ENCODE measurements around the gene GYPB.
"Not testable (repeated sequence)": the region's sequence is repeated elsewhere in the genome, so short reads cannot be mapped to it uniquely, and the experiment has no call there.

The GYPB gene

DNA sequence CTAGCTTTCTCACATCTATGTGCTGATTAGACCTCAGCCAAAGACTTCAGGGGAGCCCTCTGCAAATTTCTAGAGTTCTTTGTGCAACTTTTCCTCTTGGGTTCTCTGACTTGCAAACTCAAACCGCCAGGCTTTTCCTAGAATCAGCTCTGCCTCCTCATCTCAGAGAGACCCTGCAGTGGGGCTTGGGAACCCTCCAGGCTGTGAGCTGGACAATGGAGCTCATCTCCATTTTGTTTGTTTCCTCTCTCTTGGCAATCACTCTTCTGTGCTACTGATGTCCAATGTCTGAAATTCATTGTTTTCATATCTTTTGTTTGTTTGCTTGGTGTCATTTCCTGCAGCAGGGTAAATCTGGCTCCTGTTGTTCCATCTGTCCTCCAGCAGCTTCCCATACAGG is 33.0 kb downstream of the GYPB start:
- no peak for DNase-seq (ENCODE audit: insufficient read length, low spot score)
- FAIRE-seq, result no peak
- TF ChIP-seq POLR2A (IDR thresholded peaks at IDR 0.05; ENCODE audit: low read depth, low read length), result no peak
- no peak for TF ChIP-seq TAF1 (IDR thresholded peaks at IDR 0.05; ENCODE audit: low read depth, low read length)
- no peak for TF ChIP-seq POU2F2 (IDR thresholded peaks at IDR 0.05; ENCODE audit: low read depth, low read length)

DNA sequence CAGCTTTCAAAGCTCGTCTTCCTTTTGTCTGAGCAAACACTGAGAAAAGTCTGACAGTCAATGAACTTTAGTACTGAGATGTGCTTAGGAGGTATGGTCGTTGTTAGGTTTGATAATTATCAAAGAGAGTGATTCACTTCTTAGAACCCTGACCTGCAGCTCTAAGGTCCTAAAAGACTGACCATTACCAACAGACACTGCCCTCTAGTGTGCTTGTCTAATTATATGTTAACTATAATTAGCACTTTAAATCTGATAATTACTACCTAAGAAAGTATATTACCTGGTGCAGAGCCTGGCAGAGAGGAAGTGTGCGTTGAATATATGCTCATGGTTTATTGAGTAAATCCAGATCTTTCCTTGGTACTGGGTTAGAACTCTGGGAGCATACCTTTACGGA is 38.4 kb downstream of the GYPB start:
- DNase-seq (ENCODE audit: insufficient read length, low spot score); FAIRE-seq: not testable (repeated sequence)

DNA sequence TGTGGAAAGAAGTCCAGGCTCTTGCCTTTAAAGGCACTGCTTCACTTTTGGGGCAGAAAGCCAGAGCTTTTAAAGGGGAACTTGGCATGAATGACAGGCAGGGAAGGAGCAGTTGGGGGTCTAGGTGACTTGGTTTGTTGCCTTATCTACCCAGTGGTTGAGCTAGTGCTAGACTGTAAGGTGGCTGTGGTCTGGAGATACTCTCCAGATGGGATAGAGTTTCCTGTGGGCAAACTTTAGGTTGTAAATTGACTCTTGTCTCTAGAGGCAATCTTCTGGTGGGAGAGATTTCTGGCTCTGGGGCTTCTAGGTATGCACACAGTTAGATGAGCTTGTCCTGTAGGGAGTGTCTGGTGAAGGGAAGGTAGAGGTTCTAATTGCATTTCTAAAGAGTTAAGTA is 43.7 kb downstream of the GYPB start:
- not testable (repeated sequence) for FAIRE-seq; DNase-seq (ENCODE audit: insufficient read length, low spot score)

DNA sequence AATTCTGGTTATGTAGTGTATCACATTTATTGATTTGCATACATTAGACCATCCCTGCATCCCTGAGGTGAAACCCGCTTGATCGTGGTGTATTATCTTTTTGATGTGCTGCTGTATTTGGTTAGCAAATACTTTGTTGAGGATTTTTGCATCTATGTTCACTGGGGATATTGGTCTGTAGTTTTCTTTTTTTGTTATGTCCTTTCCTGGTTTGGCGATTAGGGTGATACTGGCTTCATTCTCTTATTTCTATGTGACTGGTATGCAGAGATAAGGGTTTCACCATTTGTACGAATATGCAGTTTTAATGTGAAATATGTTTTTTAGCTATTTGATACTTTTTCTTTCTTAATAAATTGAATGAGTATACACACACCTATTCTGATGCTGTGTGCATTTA is 45.2 kb downstream of the GYPB start:
- not testable (repeated sequence) for FAIRE-seq; DNase-seq (ENCODE audit: insufficient read length, low spot score)

DNA sequence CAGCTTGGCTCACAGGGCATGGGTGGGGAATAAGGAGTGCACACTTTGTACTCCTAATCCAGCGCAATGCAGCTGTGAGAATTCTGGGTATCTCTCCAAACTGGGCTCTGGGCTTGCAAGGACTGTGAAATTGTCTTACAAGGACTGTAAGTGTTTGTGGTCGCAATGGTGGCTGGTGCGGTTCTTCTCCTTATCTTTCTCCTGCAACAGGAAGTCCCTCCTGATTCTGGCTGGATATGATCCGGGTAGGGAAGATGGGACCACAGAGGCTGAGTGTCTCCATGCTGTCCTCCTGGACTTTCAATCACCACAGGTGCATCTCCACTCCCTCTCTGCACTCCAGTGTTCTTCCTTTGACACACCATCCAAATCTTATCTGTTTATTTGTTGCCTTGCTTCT is 58.1 kb downstream of the GYPB start:
- FAIRE-seq (no peak), DNase-seq (ENCODE audit: insufficient read length, low spot score) (no peak)
- no peak for TF ChIP-seq SPI1 (IDR thresholded peaks at IDR 0.05; ENCODE audit: low read depth, low read length)
- no peak for TF ChIP-seq POU2F2 (IDR thresholded peaks at IDR 0.05; ENCODE audit: low read depth, low read length)
- no peak for TF ChIP-seq PAX5 (IDR thresholded peaks at IDR 0.05; ENCODE audit: insufficient read depth, low read length, severe bottlenecking)
- no peak for TF ChIP-seq TAF1 (IDR thresholded peaks at IDR 0.05; ENCODE audit: low read depth, low read length)
- no peak for TF ChIP-seq POLR2AphosphoS5 (IDR thresholded peaks at IDR 0.05; ENCODE audit: low read depth, low read length)
- TF ChIP-seq POLR2A (IDR thresholded peaks at IDR 0.05; ENCODE audit: low read depth, low read length), result no peak

DNA sequence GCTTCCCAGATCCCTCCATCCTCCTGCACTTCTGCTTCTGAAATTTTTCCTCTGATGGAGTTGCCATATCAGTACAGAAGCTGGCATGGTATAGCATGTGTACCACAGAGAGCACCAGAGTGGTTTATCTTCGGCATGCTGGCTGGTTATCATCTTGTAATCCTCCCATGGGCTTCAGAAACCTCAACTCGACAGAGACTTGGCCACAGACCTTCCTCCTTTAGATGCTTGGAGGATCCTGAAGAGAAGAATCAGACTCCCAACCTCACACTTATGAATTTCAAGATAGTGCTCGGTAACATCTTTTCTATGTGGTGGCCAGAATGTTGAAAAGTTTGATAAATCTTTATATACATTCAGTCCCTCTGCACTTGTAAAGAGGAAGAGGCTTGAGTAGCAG is 63.9 kb downstream of the GYPB start:
- DNase-seq (ENCODE audit: insufficient read length, low spot score); FAIRE-seq: not testable (repeated sequence)

DNA sequence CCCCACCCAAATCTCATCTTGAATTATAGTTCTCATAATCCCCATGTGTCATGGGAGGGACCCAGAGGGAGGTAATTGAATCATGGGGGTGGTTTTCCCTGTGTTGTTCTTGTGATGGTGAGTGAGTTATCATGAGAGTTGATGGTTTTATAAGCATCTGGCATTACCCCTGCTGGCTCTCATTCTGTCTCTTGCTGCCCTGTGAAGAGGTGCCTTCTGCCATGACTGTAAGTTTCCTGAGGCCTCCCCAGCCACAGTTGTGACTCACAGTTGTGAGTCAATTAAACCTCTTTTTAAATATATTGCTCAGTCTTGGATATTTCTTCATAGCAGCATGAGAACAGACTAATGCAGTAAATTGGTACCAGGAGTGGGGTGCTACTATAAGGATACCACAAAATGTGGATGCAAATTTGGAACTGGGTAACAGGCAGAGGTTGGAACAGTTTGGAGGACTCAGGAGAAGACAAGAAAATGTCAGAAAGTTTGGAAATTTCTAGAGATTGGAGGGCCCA is 67.7 kb downstream of the GYPB start:
- not testable (repeated sequence) for FAIRE-seq; DNase-seq (ENCODE audit: insufficient read length, low spot score)

DNA sequence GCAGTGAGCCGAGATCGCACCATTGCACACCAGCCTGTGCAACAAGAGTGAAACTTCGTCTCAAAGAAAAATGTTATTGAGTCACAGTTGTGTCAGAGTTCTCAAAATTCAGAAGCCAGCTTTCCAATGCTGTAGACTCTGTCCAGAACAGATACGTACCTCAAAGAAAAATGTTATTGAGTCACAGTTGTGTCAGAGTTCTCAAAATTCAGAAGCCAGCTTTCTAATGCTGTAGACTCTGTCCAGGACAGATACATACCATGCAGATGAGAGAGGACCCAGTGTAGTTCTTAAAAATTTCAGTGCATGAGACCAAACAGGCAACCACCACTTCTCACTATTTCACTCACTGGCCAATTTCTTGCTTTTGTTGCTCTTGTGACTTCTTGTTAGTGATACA is 68.2 kb downstream of the GYPB start:
- FAIRE-seq; DNase-seq (ENCODE audit: insufficient read length, low spot score): not testable (repeated sequence)

DNA sequence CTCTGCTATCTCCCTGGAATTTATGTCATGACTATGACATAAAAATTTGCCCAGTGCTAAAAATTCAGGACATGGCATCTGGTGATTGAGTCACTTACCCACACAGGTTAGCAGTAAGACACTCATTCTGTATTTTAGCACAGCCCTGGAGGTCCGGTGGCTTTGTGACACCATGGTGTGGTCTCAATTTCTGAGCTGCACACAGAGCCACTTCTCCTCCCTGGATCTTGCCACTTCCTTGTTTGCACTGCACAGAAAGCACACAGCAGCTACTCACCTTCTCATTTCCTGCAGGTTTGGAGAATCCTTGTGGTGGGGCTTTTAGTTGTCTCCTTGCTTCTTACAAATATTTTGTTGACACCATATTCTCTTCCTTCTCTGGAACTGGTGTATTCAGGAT is 69.0 kb downstream of the GYPB start:
- not testable (repeated sequence) for DNase-seq (ENCODE audit: insufficient read length, low spot score); FAIRE-seq

DNA sequence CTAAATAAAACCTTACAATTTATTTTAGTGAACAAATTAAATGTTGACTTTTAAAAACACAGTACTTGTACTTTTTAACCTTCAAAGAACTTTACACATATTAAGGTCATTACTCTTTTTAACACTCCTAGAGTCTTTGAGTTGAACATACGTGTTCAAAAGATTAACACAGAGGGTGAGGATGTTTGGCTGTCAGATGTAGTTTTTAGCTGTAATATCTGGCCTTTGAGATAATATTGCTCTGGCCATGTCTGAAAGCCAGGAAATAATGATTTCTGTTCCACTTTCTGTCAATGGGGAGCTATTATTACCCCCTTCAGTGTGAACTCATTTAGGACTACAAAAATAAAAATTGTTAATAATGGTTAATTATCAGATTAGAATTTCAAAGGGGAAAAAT is 71.7 kb downstream of the GYPB start:
- not testable (repeated sequence) for DNase-seq (ENCODE audit: insufficient read length, low spot score); FAIRE-seq
